Measurements from ENCODE around the gene COL4A2. TPM values are rescaled to one million over a fixed set of nuclear protein-coding genes. Genes with fewer than 3 reads are reported as not detected.

The COL4A2 gene
- total RNA-seq, 1 donor from 2014 or later, result 273 TPM

DNA sequence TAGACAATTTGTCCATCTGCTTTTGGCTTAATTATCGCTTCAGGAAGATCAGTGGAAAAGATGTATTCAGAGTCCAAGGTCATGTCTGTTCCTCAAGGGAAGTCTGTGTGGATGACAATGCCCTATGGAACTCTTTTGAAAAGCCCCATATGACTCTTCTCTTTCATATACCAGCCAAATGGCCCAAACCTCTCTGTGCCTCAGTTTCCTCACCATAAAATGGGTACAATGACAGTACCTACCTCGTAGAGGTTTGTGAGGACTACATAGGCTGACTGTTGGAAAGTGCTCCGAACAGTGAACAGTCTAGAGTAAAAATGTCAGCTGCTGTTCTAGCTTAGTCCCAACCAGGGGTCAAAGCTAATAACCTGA, 104.6 kb downstream of the COL4A2 start:
- Histone ChIP-seq H3K27ac (peak overlapping the region; percentile 38), H3K9me3 (no peaks in the 10 kb centered on the region), H3K36me3 (no peaks in the 10 kb centered on the region), H3K4me3 (no peak overlapping the region), H3K27me3 (no peaks in the 10 kb centered on the region), H3K4me1 (peaks cover 49% of the 10 kb centered on the region)
- ATAC-seq, result no peak
- intact Hi-C loops (cut with DNase I), result loop anchor here (10.0 kb wide), 1 partner anchor 187 kb away; no protein-coding TSS in a partner anchor
- TF ChIP-seq, protein P1, sequence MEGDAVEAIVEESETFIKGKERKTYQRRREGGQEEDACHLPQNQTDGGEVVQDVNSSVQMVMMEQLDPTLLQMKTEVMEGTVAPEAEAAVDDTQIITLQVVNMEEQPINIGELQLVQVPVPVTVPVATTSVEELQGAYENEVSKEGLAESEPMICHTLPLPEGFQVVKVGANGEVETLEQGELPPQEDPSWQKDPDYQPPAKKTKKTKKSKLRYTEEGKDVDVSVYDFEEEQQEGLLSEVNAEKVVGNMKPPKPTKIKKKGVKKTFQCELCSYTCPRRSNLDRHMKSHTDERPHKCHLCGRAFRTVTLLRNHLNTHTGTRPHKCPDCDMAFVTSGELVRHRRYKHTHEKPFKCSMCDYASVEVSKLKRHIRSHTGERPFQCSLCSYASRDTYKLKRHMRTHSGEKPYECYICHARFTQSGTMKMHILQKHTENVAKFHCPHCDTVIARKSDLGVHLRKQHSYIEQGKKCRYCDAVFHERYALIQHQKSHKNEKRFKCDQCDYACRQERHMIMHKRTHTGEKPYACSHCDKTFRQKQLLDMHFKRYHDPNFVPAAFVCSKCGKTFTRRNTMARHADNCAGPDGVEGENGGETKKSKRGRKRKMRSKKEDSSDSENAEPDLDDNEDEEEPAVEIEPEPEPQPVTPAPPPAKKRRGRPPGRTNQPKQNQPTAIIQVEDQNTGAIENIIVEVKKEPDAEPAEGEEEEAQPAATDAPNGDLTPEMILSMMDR (IDR thresholded peaks at IDR 0.05), result no peak
- no peak for DNase-seq

DNA sequence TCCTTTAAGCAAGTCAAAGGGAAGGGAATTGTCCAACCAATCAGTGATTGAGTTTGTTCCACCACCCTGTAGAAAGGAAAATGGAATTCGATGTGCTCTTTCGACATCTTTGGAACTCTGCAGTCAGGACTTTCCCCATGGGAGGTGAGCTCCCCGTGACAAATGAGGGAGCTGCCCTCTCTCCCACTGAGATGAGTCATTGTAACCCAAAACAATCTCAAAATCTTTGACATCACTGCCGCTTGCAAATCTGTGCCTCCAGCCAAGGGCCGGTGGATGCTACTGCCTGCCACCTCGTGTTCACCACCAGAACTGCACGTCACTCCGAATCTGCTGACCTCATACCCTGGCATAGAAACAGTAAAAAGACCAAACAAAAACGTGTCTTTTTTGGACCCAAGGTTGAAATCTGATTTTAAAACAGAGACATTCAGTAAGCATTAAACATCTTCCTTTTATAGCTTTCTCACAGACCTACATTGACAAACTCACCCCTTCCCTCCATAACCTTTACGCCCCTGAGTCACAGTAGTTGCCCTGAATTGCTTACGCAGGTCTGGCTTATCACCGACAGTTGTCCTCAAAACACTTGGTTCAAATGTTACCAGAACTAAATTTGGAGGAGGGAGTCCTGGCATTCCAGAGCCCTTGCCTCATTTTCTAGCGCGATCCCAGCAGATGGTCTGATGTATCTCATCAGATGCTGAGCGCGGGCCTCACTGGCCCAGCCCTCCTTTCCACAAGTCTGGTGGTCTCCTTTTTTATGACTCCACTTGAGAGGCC, 105.2 kb downstream of the COL4A2 start:
- H3K9me3 ChIP-seq, result no peaks in the 10 kb centered on the region
- TF ChIP-seq, protein P1 (IDR thresholded peaks at IDR 0.05), result peak; percentile 91
- no peak overlapping the region for H3K4me3 ChIP-seq
- no peaks in the 10 kb centered on the region for H3K27me3 ChIP-seq
- H3K27ac ChIP-seq, result peak overlapping the region; percentile 55
- H3K4me1 ChIP-seq, result peaks cover 45% of the 10 kb centered on the region
- intact Hi-C loops (cut with DNase I), result loop anchor here (10.0 kb wide), 1 partner anchor 188 kb away; no protein-coding TSS in a partner anchor
- ATAC-seq (peak; percentile 91), DNase-seq (peak; percentile 85)
- no peaks in the 10 kb centered on the region for H3K36me3 ChIP-seq

DNA sequence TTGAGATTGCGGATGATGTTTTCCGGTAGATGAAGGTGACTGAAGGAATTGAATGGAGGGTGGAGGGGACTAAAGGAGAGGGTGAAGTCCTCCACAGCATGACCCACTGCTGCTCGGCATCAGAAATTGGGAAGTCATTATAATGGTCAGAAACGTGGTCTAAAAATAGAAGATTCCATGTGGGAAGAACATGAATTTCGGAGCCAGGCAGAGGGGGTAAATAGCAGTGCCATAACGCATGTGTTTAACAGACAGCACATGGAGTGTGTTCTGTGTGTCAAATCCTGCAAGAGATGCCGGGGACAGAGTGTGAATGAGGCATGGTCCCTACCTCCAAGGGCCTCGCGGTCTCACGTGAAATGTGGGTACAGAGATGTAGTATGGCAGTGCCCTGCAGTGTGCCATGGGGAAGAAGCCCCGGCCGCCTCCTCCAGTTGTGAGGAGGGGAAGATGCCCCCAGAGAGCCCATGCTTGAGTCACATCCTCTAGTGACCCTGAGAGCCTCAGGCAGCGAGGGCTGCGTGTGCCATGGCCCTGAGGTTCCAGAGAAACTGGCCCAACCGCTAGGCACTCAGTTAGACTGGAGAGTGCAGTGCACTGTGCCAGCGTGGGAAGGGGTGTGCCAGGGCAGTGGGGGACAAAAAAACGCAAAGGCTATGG, 106.1 kb downstream of the COL4A2 start:
- ATAC-seq (no peak), DNase-seq (no peak)
- Histone ChIP-seq H3K9me3 (no peaks in the 10 kb centered on the region), H3K36me3 (no peaks in the 10 kb centered on the region), H3K27ac (peak overlapping the region; percentile 55), H3K4me3 (no peak overlapping the region), H3K4me1 (peaks cover 45% of the 10 kb centered on the region), H3K27me3 (no peaks in the 10 kb centered on the region)
- TF ChIP-seq, protein P1 (IDR thresholded peaks at IDR 0.05), result no peak
- intact Hi-C loops (cut with DNase I), result loop anchor here (10.0 kb wide), 1 partner anchor 188 kb away; no protein-coding TSS in a partner anchor

DNA sequence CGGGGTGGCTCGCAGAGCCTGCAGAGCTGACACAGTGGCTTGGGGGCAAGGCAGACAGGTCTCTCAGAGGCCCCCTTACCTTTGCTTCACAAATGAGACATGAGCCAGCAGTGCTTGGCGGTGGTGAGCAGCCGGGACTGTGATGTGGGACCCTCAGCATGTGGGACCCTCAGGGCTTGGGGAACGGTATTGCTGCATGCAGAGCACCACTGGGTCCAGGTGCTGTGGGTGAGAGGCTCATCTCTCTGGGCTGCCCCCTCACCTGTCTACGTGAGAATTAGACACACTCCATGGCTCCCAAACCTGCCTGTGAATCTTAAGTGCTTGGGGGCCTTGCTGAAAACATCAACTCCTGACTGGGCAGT, 106.6 kb downstream of the COL4A2 start:
- no peaks in the 10 kb centered on the region for H3K36me3 ChIP-seq
- H3K9me3 ChIP-seq, result no peaks in the 10 kb centered on the region
- no peak overlapping the region for H3K27ac ChIP-seq
- H3K27me3 ChIP-seq, result no peaks in the 10 kb centered on the region
- TF ChIP-seq, protein P1 (IDR thresholded peaks at IDR 0.05), result no peak
- peaks cover 42% of the 10 kb centered on the region for H3K4me1 ChIP-seq
- intact Hi-C loops (cut with DNase I), result loop anchor here (10.0 kb wide), 1 partner anchor 189 kb away; no protein-coding TSS in a partner anchor
- ATAC-seq (no peak), DNase-seq (no peak)
- no peak overlapping the region for H3K4me3 ChIP-seq

DNA sequence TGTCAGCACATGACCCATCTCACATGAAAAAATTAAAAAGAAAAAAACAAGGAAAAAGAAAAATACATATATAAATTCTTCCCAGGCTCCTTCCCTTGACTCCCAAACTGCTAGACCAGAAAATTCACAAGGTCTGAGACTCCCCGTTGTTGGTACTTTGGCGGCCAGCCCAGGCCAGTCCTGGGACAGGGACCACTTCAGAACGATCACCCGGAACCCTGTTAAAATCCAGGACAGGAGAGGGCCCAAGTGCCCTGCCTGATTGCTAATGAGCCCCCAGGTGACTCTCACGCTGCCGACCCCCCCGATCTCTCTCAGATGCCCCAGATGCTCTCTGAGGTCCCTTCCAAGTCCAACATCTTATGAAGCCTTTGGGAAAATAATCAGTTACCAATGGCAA, 107.2 kb downstream of the COL4A2 start:
- DNase-seq (no peak), ATAC-seq (no peak)
- Histone ChIP-seq H3K4me3 (no peak overlapping the region), H3K4me1 (peaks cover 39% of the 10 kb centered on the region), H3K36me3 (no peaks in the 10 kb centered on the region), H3K27ac (no peak overlapping the region), H3K27me3 (no peaks in the 10 kb centered on the region), H3K9me3 (no peaks in the 10 kb centered on the region)
- TF ChIP-seq, protein P1 (IDR thresholded peaks at IDR 0.05), result no peak
- intact Hi-C loops (cut with DNase I), result loop anchor here (10.0 kb wide), 1 partner anchor 189 kb away; no protein-coding TSS in a partner anchor
